Activated CD4-positive, alpha-beta memory T cell treated with anti-CD3 and anti-CD28 coated beads for 36 hours (primary cell): ENCODE data around the gene NOTCH2. TPM values are rescaled to one million over a fixed set of nuclear protein-coding genes. Genes with fewer than 3 reads are reported as not detected.
A peak's percentile ranks its signal among the peaks of the same experiment; 100 is the strongest.
"Not testable (repeated sequence)": the region's sequence is repeated elsewhere in the genome, so short reads cannot be mapped to it uniquely, and the experiment has no call there.

Source experiments
- CTCF ChIA-PET: fragments of 350-600 bp; sonication (Branson Sonifier 250); formaldehyde crosslinking; loops from one replicate; lab custom pipeline; 2021; ENCODE audit warnings: antibody characterized with exemption, inconsistent platforms; lab: Charles Lee
- POLR2A ChIA-PET: fragments of 350-600 bp; sonication (Branson Sonifier 250); formaldehyde crosslinking; loops from one replicate; lab custom pipeline; 2021; ENCODE audit warnings: antibody characterized with exemption; lab: Charles Lee
- DNase-seq: peaks from one replicate; pipeline ENCODE4 v3.0.0-alpha.2; 2020
- H3K27ac Mint-ChIP-seq: one replicate; pipeline ENCODE4 v1.8.0; 2021; ENCODE audit warnings: mixed read lengths
- H3K27me3 Mint-ChIP-seq: one replicate; pipeline ENCODE4 v1.8.0; 2021; ENCODE audit warnings: mixed read lengths
- H3K36me3 Mint-ChIP-seq: one replicate; pipeline ENCODE4 v1.8.0; 2021; ENCODE audit warnings: mixed read lengths
- H3K4me1 Mint-ChIP-seq: one replicate; pipeline ENCODE4 v1.8.0; 2021; ENCODE audit warnings: low read depth, mixed read lengths
- H3K4me3 Mint-ChIP-seq: one replicate; pipeline ENCODE4 v1.8.0; 2021; ENCODE audit warnings: mild to moderate bottlenecking, mixed read lengths
- H3K9me3 Mint-ChIP-seq: one replicate; pipeline ENCODE4 v1.8.0; 2021; ENCODE audit warnings: mixed read lengths
- intact Hi-C: fragments of 100-400 bp; cut with micrococcal nuclease; formaldehyde crosslinking; loops from one replicate; pipeline ENCODE4 v1.15.1; 2023
- total RNA-seq, 2 experiments: library from RNA; stranded (reverse); gene quantifications; one replicate each; pipeline ENCODE4 v1.2.3, GENCODE V29; 2021

NOTCH2 gene
- total RNA-seq, 2 experiments from 2014 or later = 57.2 to 62.4 TPM

DNA sequence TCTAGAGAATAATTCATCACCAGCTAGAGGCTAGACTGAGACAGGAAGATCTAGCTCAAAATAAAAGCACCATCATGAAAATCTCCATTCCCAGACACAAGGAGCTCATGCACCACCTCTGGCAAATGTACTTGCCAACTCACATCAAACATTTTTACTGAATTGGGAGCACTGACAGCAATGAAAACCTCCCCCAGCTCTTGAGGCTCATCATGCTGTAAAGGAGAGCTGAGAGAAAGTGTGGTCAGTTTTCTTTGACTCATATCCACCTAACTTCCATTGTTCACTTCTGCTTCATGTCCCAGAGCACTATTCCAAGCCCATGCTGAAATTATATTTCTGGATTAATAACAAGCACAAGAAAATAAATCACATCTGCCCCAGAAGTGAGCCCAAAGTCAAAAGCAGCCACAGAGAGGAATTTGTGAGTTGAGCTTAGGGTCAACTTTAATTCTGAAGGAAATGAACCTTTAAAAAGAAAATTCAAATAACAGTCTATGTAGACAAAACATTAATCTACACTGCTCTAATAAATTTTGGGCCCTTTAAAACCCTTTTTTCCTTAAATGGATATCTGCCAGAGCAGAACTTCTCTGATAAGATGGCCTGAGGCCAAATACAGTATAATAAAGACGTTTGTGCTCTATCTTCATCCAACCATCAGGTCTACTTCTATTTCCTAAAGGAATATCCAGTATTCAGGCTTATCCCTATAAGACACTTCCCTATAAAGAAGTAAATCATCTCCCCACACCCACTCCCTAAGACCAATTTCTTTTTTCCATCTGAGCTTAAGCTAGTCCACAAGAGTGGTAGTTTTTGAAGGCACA, 87.3 kb downstream of the NOTCH2 start:
- ChIA-PET POLR2A (no interaction called here), CTCF (no interaction called here)
- Mint-ChIP-seq H3K9me3 (no peaks in the 10 kb centered on the region), H3K27me3 (no peaks in the 10 kb centered on the region), H3K4me1 (peaks cover 14% of the 10 kb centered on the region), H3K36me3 (peaks cover 27% of the 10 kb centered on the region), H3K4me3 (no peak overlapping the region), H3K27ac (no peak overlapping the region)
- DNase-seq = no peak
- intact Hi-C loops = no loop called here

DNA sequence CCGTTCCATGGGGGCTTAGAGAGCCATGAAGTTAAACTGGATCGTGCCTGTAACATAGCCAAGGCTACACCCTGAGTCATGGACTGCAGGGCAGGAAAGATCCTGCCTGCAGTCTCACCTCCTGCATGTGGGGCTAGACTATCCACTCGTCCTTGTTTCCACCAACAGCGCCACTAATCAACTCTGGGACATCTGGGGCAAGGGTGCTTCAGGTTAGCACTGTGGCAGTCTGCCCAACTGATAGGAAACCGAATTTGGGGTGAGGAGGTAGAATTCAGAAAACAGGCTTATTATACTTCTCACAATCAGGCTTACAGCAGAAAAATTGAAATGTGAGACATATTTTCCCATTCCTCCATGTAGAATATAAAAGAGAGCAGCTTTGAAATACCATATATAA, 88.0 kb downstream of the NOTCH2 start:
- Mint-ChIP-seq H3K4me1 (peaks cover 7% of the 10 kb centered on the region), H3K36me3 (peaks cover 21% of the 10 kb centered on the region), H3K9me3 (no peaks in the 10 kb centered on the region), H3K27me3 (no peaks in the 10 kb centered on the region), H3K4me3 (no peak overlapping the region), H3K27ac (no peak overlapping the region)
- POLR2A ChIA-PET = no interaction called here
- CTCF ChIA-PET = no interaction called here
- intact Hi-C loops = no loop called here
- no peak for DNase-seq

DNA sequence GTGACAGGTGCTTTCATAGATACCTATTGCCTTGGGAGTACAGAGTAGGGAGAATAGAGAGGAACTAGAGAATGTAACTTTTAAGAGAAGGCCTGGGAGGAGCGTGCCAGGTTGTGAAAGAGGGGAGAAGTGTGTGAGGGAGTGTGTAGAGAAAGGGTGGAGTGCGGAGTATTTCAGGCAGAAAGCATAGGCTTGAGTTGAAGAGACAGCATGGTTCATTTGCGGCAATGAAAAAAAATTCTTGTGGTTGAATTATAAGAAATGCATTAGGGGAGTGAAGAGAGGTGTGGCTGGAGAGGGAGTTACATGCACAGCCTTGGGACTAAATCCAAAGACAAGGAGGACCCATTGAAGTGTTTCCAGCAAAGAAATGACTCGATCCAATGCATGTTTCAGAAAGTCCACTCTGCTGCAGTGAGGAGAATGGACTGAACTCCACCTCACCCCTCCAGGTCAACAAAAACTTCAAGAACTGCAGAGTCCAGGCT, 91.4 kb downstream of the NOTCH2 start:
- no peak overlapping the region for H3K4me3 Mint-ChIP-seq
- H3K27ac Mint-ChIP-seq = no peak overlapping the region
- H3K27me3 Mint-ChIP-seq = no peaks in the 10 kb centered on the region
- CTCF ChIA-PET = interaction anchor here (2.5 kb wide), 1 partner anchor 9 kb away, joined by 13 read pairs; no protein-coding TSS in a partner anchor
- H3K4me1 Mint-ChIP-seq = peaks cover 6% of the 10 kb centered on the region
- no peaks in the 10 kb centered on the region for H3K9me3 Mint-ChIP-seq
- POLR2A ChIA-PET = no interaction called here
- no peak for DNase-seq
- intact Hi-C loops = no loop called here
- peaks cover 8% of the 10 kb centered on the region for H3K36me3 Mint-ChIP-seq

DNA sequence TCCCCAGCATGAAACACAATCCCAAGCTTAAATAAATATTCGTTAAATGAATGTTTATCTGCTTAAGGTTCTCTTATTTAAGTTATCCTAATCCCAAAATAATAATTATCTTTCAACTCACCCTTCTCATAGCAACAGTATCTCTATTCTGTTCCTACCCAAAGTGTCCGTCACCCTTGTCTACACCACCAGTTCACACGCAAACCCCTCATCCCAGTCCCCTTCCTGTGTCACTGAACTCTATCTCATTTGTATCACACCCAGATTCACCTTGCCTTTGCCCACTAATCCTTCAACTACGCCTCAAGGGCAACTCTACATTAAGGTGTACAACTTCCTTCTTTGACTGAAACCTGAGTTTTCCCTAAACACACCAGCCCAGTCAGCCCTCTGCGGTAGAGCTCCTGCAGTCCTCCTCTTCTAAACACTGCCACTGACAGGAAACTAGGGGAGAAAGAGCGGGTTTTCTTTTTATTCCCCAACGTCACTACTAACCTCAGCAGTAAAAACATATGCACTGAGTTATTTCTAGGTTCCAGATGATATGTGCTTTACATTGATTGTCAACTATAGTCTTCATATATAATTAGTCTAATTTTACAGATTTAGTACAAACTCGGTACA, 92.2 kb downstream of the NOTCH2 start:
- DNase-seq, POLR2A ChIA-PET, H3K36me3 Mint-ChIP-seq, intact Hi-C loops, H3K9me3 Mint-ChIP-seq, H3K4me1 Mint-ChIP-seq, H3K27me3 Mint-ChIP-seq, H3K27ac Mint-ChIP-seq, H3K4me3 Mint-ChIP-seq: not testable (repeated sequence)
- CTCF ChIA-PET = interaction anchor here (1.2 kb wide), 1 partner anchor 9 kb away, joined by 5 read pairs; no protein-coding TSS in a partner anchor

DNA sequence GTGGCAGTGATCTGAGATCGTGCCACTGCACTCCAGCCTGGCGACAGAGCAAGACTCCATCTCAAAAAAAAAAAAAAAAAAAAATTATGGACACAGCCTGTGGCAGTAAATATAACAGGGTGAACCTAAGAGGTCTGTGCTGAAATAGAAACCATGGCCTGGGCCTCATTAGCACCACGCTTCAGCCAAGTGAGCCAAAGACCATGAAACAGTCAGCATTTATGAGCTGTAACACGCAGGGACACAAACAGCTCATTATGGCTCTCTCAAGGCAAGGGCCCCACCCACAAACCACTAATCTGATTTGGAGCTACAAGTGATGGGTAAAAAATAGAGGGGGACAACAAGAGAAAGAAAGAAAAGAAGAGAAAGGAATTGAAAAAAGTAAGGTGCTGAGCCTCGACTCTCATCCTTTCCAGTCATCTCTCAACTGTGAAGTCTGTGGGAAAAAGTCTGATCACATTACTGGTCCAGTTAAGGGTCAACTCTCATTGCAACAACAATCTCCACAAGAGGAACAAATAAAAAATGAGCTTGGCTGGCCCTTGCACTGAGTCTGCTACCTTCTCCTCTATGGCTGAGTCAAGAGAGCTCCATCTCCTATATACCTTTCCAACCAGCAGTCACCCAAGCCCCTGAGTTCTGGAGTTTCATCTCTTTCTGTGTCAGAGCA, 93.7 kb downstream of the NOTCH2 start:
- H3K4me3 Mint-ChIP-seq, CTCF ChIA-PET, intact Hi-C loops, H3K9me3 Mint-ChIP-seq, DNase-seq, H3K27ac Mint-ChIP-seq, H3K4me1 Mint-ChIP-seq, H3K27me3 Mint-ChIP-seq, POLR2A ChIA-PET: not testable (repeated sequence)
- peaks cover 11% of the 10 kb centered on the region for H3K36me3 Mint-ChIP-seq

DNA sequence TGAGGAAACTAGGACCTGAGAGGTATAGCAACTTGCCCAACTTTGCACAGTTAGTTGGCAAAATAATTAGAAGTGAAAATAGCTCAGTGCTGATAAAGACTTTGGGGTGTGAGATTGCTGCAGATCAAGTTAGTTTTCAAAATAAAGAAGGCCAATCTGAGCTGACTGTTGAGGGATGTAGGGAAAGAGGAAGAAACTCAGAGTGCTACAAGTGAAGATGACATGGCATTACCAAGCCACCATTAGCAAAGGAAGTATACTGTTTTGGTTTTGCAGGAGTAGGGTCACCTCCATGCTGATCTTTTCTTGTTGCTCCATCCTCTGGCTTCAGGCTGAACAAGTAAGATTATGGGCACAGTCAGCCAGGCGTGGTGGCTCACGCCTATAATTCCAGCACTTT, 94.5 kb downstream of the NOTCH2 start:
- ChIA-PET POLR2A (no interaction called here), CTCF (no interaction called here)
- H3K4me1 Mint-ChIP-seq = no peaks in the 10 kb centered on the region
- no peak overlapping the region for H3K27ac Mint-ChIP-seq
- H3K4me3 Mint-ChIP-seq = no peak overlapping the region
- no peak for DNase-seq
- H3K36me3 Mint-ChIP-seq = peaks cover 11% of the 10 kb centered on the region
- no peaks in the 10 kb centered on the region for H3K9me3 Mint-ChIP-seq
- intact Hi-C loops = no loop called here
- H3K27me3 Mint-ChIP-seq = no peaks in the 10 kb centered on the region

DNA sequence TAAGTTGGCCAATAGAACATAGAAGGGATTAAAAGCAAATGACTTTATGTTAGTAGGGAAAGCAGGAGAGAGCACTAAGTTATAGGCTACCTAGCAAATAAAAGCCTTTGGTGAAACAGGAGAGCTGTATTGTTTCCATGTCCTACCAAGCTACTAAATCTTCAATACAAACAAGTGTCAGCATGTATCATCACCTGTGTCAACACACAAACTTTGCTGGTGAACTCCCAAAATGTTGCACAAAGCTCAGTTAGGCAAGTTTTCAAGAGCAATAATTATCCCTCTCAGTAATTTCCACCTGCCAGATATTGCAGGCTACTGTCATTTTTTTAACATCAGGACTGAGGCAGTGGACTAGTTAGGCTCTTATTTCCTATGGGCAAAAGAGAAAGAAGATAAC, 95.4 kb downstream of the NOTCH2 start:
- Mint-ChIP-seq H3K36me3 (peaks cover 12% of the 10 kb centered on the region), H3K9me3 (no peaks in the 10 kb centered on the region), H3K27ac (no peak overlapping the region), H3K27me3 (no peaks in the 10 kb centered on the region), H3K4me3 (no peak overlapping the region), H3K4me1 (no peaks in the 10 kb centered on the region)
- no peak for DNase-seq
- ChIA-PET CTCF (no interaction called here), POLR2A (no interaction called here)
- intact Hi-C loops = no loop called here

DNA sequence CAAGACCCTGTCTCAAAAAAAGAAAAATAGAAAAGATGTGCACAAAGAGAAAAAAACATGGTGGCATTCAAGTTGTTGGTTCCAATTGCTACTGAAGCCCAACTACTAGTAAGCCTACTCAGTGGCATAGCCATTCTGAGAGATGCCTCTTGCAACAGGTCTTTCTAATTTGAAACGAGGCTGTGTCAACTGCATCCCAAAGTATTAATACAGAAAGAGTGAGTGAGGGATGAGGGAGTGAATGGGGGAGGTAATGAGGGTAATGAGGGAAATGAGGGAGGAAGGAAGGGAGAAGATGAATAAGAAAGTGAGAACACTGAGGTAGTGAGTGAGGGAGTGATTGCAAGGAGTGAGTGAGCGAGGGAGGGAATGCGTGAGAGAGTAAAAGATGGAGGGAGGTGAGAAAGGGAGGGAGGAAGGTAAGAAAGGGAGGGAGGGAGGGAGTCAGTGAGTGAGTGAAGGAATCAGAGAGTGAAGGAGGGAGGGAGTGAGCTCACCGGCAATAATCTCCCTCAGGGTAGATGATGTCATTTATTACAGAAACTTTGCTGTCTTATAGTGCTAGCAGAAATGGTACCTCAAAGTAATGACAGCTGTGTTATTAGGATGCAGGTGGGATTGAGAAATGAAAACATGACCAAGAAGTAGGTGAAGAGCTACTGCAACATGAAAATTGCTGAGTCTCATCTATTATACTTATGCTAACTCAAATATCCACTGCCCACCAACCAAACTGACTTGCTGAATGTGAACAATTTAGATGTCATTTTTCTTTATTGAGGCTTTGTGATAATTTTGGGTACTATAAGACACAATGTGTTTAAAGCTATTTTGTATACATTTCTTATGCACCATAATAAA, 97.5 kb downstream of the NOTCH2 start:
- Mint-ChIP-seq H3K9me3 (no peaks in the 10 kb centered on the region), H3K27ac (no peak overlapping the region), H3K4me3 (no peak overlapping the region), H3K4me1 (peaks cover 6% of the 10 kb centered on the region), H3K36me3 (peaks cover 20% of the 10 kb centered on the region), H3K27me3 (no peaks in the 10 kb centered on the region)
- intact Hi-C loops = no loop called here
- ChIA-PET POLR2A (no interaction called here), CTCF (interaction anchor here (1.3 to 1.4 kb wide), 2 partner anchors 10 to 102 kb away, joined by 3 read pairs; no protein-coding TSS in a partner anchor)
- no peak for DNase-seq

DNA sequence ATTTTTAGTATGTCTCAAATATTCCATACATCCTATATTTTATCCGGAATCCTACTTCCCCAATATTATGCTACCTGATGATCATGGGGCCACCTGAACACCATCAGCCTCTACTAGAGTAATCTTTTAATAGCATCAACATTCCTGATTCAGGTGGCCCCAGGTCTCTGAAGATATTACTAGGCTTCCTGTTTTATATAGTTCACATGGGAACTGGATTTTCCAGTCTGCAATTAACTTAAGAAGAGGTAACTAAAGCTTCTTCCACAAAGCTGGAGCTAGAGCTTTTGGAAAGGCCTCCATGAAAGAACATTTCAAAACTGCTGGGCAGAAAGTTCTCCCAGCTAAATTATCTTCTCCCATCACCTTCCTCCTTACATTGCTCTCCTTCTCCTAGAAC, 100.9 kb downstream of the NOTCH2 start:
- H3K36me3 Mint-ChIP-seq = peaks cover 42% of the 10 kb centered on the region
- no peak for DNase-seq
- no peaks in the 10 kb centered on the region for H3K27me3 Mint-ChIP-seq
- ChIA-PET POLR2A (no interaction called here), CTCF (interaction anchor here (0.6 to 2.5 kb wide), 15 partner anchors 8 to 224 kb away, joined by 3 to 23 read pairs (median 5); partner anchors contain the start of gene SEC22B)
- intact Hi-C loops = loop anchor here (2.0 kb wide), 1 partner anchor 14 kb away; no protein-coding TSS in a partner anchor
- peaks cover 6% of the 10 kb centered on the region for H3K4me1 Mint-ChIP-seq
- H3K27ac Mint-ChIP-seq = no peak overlapping the region
- H3K4me3 Mint-ChIP-seq = no peak overlapping the region
- H3K9me3 Mint-ChIP-seq = no peaks in the 10 kb centered on the region

DNA sequence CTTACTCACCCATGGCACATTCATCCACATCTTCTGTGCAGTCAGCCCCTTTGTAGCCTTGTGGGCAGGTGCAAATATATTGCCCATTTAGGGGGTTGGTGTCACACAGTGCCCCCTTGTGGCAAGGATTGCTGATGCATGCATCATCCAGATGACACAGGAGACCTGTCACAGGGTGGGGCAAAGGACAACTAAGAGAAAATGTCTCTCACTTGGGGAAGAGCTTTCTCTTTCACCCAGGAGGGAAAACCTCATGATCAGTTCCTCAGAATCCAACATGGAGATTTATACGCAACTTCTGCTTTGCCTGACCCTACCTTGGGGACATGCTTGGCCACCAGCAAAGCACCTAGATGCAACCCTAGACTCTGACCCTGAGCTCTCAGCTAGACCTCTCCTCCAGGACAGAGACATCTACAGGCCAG, 101.4 kb downstream of the NOTCH2 start:
- ChIA-PET CTCF (interaction anchor here (0.6 to 2.5 kb wide), 16 partner anchors 8 to 223 kb away, joined by 3 to 23 read pairs (median 5); partner anchors contain the start of gene SEC22B), POLR2A (no interaction called here)
- DNase-seq = peak; percentile 89
- H3K4me1 Mint-ChIP-seq = peaks cover 6% of the 10 kb centered on the region
- peak overlapping the region; percentile 25 for H3K27ac Mint-ChIP-seq
- no peaks in the 10 kb centered on the region for H3K9me3 Mint-ChIP-seq
- H3K4me3 Mint-ChIP-seq = no peak overlapping the region
- no peaks in the 10 kb centered on the region for H3K27me3 Mint-ChIP-seq
- intact Hi-C loops = loop anchor here (2.0 kb wide), 1 partner anchor 13 kb away; no protein-coding TSS in a partner anchor
- H3K36me3 Mint-ChIP-seq = peaks cover 44% of the 10 kb centered on the region

DNA sequence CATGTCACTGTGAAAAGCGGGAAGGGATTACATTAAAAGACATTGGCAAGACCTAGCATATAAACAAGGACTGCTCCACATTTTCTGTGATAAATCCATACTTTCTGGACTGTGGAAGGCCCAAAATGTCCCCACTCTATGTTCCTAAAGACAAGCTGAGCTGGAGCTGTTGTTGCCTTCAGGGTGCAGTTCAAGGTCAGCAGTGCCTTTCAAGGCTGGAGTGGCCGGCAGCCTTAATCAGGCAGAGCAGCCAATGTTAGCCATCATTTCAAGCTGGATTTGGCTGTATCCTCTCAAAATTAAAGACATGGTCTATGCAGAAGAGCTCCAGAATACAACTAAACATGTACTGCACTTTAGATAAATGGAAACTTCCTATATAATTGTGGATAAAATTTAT, 102.8 kb downstream of the NOTCH2 start:
- ChIA-PET CTCF (interaction anchor here (2.5 kb wide), 1 partner anchor 10 kb away, joined by 11 read pairs; no protein-coding TSS in a partner anchor), POLR2A (no interaction called here)
- peaks cover 48% of the 10 kb centered on the region for H3K36me3 Mint-ChIP-seq
- H3K9me3 Mint-ChIP-seq = no peaks in the 10 kb centered on the region
- no peak overlapping the region for H3K4me3 Mint-ChIP-seq
- H3K27ac Mint-ChIP-seq = no peak overlapping the region
- DNase-seq = no peak
- no peaks in the 10 kb centered on the region for H3K27me3 Mint-ChIP-seq
- intact Hi-C loops = no loop called here
- H3K4me1 Mint-ChIP-seq = peaks cover 6% of the 10 kb centered on the region
